ENCODE data around the gene NMRK1. TPM values are rescaled to one million over a fixed set of nuclear protein-coding genes. Genes with fewer than 3 reads are reported as not detected.

NMRK1 gene
- total and polyA plus RNA-seq, 12 donors: 4.7 to 51.6 (median 12.3) TPM

- Histone ChIP-seq H3K4me3 (no peak overlapping the region), H3K27me3 (no peaks in the 10 kb centered on the region), H3K9me3 (no peaks in the 10 kb centered on the region), H3K27ac (no peak overlapping the region), H3K36me3 (peaks cover 0 to 47% (median 8%) of the 10 kb centered on the region in 9 donors), H3K4me1 (peaks cover 0 to 26% (median 0%) of the 10 kb centered on the region in 9 donors)
- intact Hi-C loops (cut with DNase I): no loop called here
- TF ChIP-seq CTCF (IDR thresholded peaks at IDR 0.05): no peak
- ATAC-seq: no peak
- WGBS, 2 donors: 93 to 94% methylated on average over 10 of the region's 10 CpGs
- DNase-seq: no peak
Observed at GRCh38 chr9:75123696-75124095, 35.7 kb upstream of the NMRK1 start.

GRCh38 chr9:75121914-75122558 lies 34.1 kb upstream of the NMRK1 start:
- ATAC-seq (no peak), DNase-seq (no peak)
- Histone ChIP-seq H3K27ac (no peak overlapping the region), H3K4me1 (peaks cover 0 to 26% (median 0%) of the 10 kb centered on the region in 9 donors), H3K36me3 (peaks cover 0 to 60% (median 8%) of the 10 kb centered on the region in 9 donors), H3K4me3 (no peak overlapping the region), H3K9me3 (no peaks in the 10 kb centered on the region), H3K27me3 (no peaks in the 10 kb centered on the region)
- intact Hi-C loops (cut with DNase I): no loop called here
- 74 to 83% methylated on average over 5 of the region's 5 CpGs for WGBS, 2 donors
- no peak for TF ChIP-seq CTCF (IDR thresholded peaks at IDR 0.05)

GRCh38 chr9:75120686-75121085 lies 32.7 kb upstream of the NMRK1 start:
- WGBS, 2 donors: 93 to 95% methylated on average over 4 of the region's 4 CpGs
- peak in 1 of 8 donors; percentile 74 for ATAC-seq
- H3K27ac ChIP-seq: peak overlapping the region in 1 of 10 donors; percentile 3

GRCh38 chr9:75117564-75117963 lies 29.6 kb upstream of the NMRK1 start:
- Histone ChIP-seq H3K27ac (no peak overlapping the region), H3K9me3 (no peaks in the 10 kb centered on the region), H3K4me3 (no peak overlapping the region), H3K27me3 (no peaks in the 10 kb centered on the region), H3K36me3 (peaks cover 0 to 45% (median 8%) of the 10 kb centered on the region in 9 donors), H3K4me1 (peaks cover 0 to 46% (median 7%) of the 10 kb centered on the region in 9 donors)
- no peak for TF ChIP-seq CTCF (IDR thresholded peaks at IDR 0.05)
- WGBS, 2 donors: 95 to 100% methylated on average over 1 of the region's 1 CpG
- intact Hi-C loops (cut with DNase I): no loop called here
- ATAC-seq (no peak), DNase-seq (no peak)

More at GRCh38 chr9:75120686-75121085, 32.7 kb upstream of the NMRK1 start:
- Histone ChIP-seq H3K4me3 (no peak overlapping the region), H3K9me3 (no peaks in the 10 kb centered on the region), H3K36me3 (peaks cover 0 to 60% (median 8%) of the 10 kb centered on the region in 9 donors), H3K27me3 (no peaks in the 10 kb centered on the region), H3K4me1 (peaks cover 0 to 33% (median 7%) of the 10 kb centered on the region in 9 donors)
- TF ChIP-seq CTCF (IDR thresholded peaks at IDR 0.05): no peak
- no peak for DNase-seq
- intact Hi-C loops (cut with DNase I): no loop called here
